Natural killer cell treated with Interleukin-12 subunit alpha and Interleukin-12 subunit beta and Interleukin-15 and Interleukin-18, amount 100 ng/mL, for 72 hours (primary cell): ENCODE measurements around the gene ABHD13. TPM values are rescaled to one million over a fixed set of nuclear protein-coding genes. Genes with fewer than 3 reads are reported as not detected.
"Not testable (repeated sequence)": the region's sequence is repeated elsewhere in the genome, so short reads cannot be mapped to it uniquely, and the experiment has no call there.

Source experiments
- ATAC-seq, 2 donors: fragments of 150-1000 bp; cut with Tn5 transposase in 1 of 2; sonication (Bioruptor Pico), chemical (Tn5 transposase) in 1 of 2; 2 replicates each; pipeline ENCODE4 v1.10.0; 2021
- DNase-seq: peaks from one replicate; pipeline ENCODE4 v3.0.0; 2022; ENCODE audit warnings: low spot score
- H3K27ac Mint-ChIP-seq, 2 donors: 1 replicate in 1 of 2; 2 replicates in 1 of 2; pipeline ENCODE4 v1.8.0; 2022; ENCODE audit warnings: mixed read lengths in 2 of 2, mild to moderate bottlenecking in 1 of 2, moderate library complexity in 1 of 2
- H3K27me3 Mint-ChIP-seq, 2 donors: 1 replicate in 1 of 2; 2 replicates in 1 of 2; pipeline ENCODE4 v1.8.0; 2022; ENCODE audit warnings: mixed read lengths in 2 of 2
- H3K36me3 Mint-ChIP-seq: one replicate; pipeline ENCODE4 v1.8.0; 2022; ENCODE audit warnings: mixed read lengths
- H3K4me1 Mint-ChIP-seq, 2 donors: 1 replicate in 1 of 2; 2 replicates in 1 of 2; pipeline ENCODE4 v1.8.0; 2022; ENCODE audit warnings: low read depth in 2 of 2, mixed read lengths in 2 of 2, mild to moderate bottlenecking in 1 of 2
- H3K4me3 Mint-ChIP-seq: one replicate; pipeline ENCODE4 v1.8.0; 2022; ENCODE audit warnings: mixed read lengths
- H3K9me3 Mint-ChIP-seq: 2 replicates; pipeline ENCODE4 v1.8.0; 2022; ENCODE audit warnings: mixed read lengths
- total RNA-seq, 2 donors: library from RNA; stranded (reverse); gene quantifications; one replicate each; pipeline ENCODE4 v1.2.3, GENCODE V29; 2022

ABHD13 gene
- total RNA-seq, 2 donors from 2014 or later, result 6.5 to 9.9 TPM

GRCh38 chr13:108210551-108210950 lies 7.6 kb upstream of the ABHD13 start:
- H3K9me3 Mint-ChIP-seq, result peaks cover 6% of the 10 kb centered on the region
- no peak for DNase-seq

DNA sequence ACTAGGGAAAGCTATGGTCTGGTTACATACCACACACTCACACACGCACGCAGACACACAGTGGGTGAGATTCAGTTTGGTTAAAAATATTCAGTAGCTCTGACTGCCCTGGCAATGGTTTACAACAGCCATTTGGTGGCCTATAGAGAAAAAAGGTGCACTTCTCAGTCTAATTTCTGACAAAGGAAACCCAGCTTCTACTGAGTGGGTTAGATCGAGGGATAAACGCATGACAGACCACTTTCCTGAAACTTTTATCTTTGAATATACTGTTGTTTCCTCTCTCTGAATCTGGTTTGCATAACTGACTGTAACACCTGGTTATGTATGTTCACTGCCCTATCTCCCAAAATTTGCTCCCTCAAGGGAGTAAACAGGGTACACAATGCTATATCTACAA lies 5.3 kb upstream of the ABHD13 start:
- H3K27ac Mint-ChIP-seq, result peak overlapping the region in 1 of 2 donors; percentile 58
- H3K27me3 Mint-ChIP-seq, result no peaks in the 10 kb centered on the region
- H3K4me1 Mint-ChIP-seq, result peaks cover 21 to 29% of the 10 kb centered on the region in 2 donors
- peaks cover 5% of the 10 kb centered on the region for H3K9me3 Mint-ChIP-seq
- H3K36me3 Mint-ChIP-seq, result peaks cover 41% of the 10 kb centered on the region
- DNase-seq (no peak), ATAC-seq (no peak)
- peak overlapping the region; percentile 34 for H3K4me3 Mint-ChIP-seq

More at GRCh38 chr13:108210551-108210950, 7.6 kb upstream of the ABHD13 start:
- ATAC-seq, result no peak
- Mint-ChIP-seq H3K36me3 (peaks cover 48% of the 10 kb centered on the region), H3K4me3 (no peak overlapping the region), H3K27ac (no peak overlapping the region), H3K27me3 (no peaks in the 10 kb centered on the region), H3K4me1 (peaks cover 15 to 31% of the 10 kb centered on the region in 2 donors)

- peak overlapping the region; percentile 93 for H3K4me3 Mint-ChIP-seq
- no peaks in the 10 kb centered on the region for H3K9me3 Mint-ChIP-seq
- DNase-seq (no peak), ATAC-seq (no peak)
- no peaks in the 10 kb centered on the region for H3K27me3 Mint-ChIP-seq
- peaks cover 21 to 31% of the 10 kb centered on the region in 2 donors for H3K4me1 Mint-ChIP-seq
- H3K36me3 Mint-ChIP-seq, result peaks cover 33% of the 10 kb centered on the region
- peak overlapping the region; percentile 77 to 97 for H3K27ac Mint-ChIP-seq
Measured at GRCh38 chr13:108213946-108214345, 4.2 kb upstream of the ABHD13 start.

- peak overlapping the region; percentile 93 for H3K4me3 Mint-ChIP-seq
- no peaks in the 10 kb centered on the region for H3K9me3 Mint-ChIP-seq
- no peak for ATAC-seq
- peaks cover 26% of the 10 kb centered on the region for H3K36me3 Mint-ChIP-seq
- peaks cover 26 to 37% of the 10 kb centered on the region in 2 donors for H3K4me1 Mint-ChIP-seq
- peak overlapping the region; percentile 77 to 97 for H3K27ac Mint-ChIP-seq
- H3K27me3 Mint-ChIP-seq, result no peaks in the 10 kb centered on the region
- no peak for DNase-seq
Measured at GRCh38 chr13:108214441-108215271, 3.5 kb upstream of the ABHD13 start.

DNA sequence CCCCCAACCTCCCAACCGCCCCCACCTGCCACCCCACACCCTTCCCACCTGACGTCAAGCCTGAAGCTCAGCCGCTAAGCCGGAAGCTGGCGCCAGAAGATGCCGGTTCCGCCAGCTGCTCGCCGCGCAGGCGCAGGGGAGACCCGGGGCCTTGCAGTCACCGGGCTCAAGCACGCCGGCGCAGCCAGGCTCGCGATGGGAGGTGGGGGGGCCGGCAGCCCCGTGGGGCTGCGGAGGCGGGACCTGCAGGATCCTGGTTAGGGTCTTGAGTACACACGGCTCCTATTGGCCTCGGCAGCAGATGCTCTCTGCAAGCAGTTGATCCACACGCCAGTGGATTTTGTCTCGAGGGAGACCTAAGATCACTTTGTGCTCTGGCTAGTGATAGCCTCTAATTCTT lies 2.8 kb upstream of the ABHD13 start, which contains the start of gene LIG4:
Gene LIG4 (minus strand): TSS at position 101 of the 400 bp plus-strand sequence. CDS start 4,268 bp downstream, outside the sequence.
- Mint-ChIP-seq H3K27ac (peak within 1 kb of the TSS; percentile 95 to 97), H3K4me3 (peak within 1 kb of the TSS; percentile 93), H3K4me1 (peaks cover 34 to 38% of the 10 kb centered on the region in 2 donors), H3K36me3 (peaks cover 19% of the 10 kb centered on the region), H3K9me3 (no peaks in the 10 kb centered on the region), H3K27me3 (no peaks in the 10 kb centered on the region)
- DNase-seq (peak; percentile 95), ATAC-seq (peak; percentile 83 to 87)

GRCh38 chr13:108217307-108218043 lies 717 bp upstream of the ABHD13 start:
- H3K9me3 Mint-ChIP-seq, DNase-seq, H3K36me3 Mint-ChIP-seq, H3K27me3 Mint-ChIP-seq, ATAC-seq: not testable (repeated sequence)
- Mint-ChIP-seq H3K27ac (peak overlapping the region; percentile 95 to 97), H3K4me3 (peak overlapping the region; percentile 93), H3K4me1 (peaks cover 34 to 38% of the 10 kb centered on the region in 2 donors)

GRCh38 chr13:108220041-108220440 lies 1.8 kb downstream of the ABHD13 start:
- no peaks in the 10 kb centered on the region for H3K36me3 Mint-ChIP-seq
- H3K27me3 Mint-ChIP-seq, result no peaks in the 10 kb centered on the region
- H3K27ac Mint-ChIP-seq, result peak overlapping the region; percentile 95 to 97
- H3K9me3 Mint-ChIP-seq, result no peaks in the 10 kb centered on the region
- no peak for ATAC-seq
- DNase-seq, result no peak
- peak overlapping the region; percentile 93 for H3K4me3 Mint-ChIP-seq
- peaks cover 28 to 39% of the 10 kb centered on the region in 2 donors for H3K4me1 Mint-ChIP-seq

DNA sequence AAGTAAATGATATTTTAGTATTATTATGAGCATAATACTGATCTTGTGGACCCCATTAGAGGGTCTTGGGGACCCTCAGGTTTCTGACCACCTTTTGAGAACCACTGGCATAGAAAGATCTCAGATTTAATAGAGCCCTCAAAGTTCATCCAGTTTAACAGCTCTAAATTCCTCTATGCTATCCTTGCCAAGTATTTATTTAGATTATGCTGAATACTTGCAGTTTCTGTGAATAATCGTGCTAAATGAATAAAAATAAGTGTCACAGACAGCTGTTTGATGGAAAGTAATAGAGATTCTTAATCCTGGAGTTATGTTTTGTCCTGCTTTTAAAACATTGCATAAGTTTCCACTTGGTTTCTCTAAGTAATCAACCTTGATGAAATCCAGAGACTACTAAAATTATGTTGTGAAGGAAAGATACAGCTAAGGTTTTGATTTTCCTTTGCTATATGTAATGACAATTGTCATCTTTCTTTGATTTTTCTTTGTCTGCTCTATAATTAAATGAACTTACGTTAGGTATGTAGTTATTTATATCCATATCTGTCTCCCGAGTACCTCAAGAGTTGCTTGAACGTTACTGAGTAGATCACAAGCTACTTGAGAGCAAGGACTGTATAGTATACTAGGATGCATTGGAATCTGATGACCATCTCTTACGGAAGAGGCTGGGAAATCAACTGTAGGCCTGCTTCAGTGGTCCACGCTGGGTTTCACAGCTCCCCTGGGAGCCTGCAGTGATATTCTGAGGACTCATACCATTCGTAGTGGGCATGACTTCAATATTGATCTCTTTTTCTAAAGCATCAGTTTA lies 5.7 kb downstream of the ABHD13 start:
- Mint-ChIP-seq H3K9me3 (no peaks in the 10 kb centered on the region), H3K4me1 (peaks cover 42 to 50% of the 10 kb centered on the region in 2 donors), H3K36me3 (no peaks in the 10 kb centered on the region), H3K27ac (no peak overlapping the region), H3K4me3 (no peak overlapping the region), H3K27me3 (no peaks in the 10 kb centered on the region)
- DNase-seq, result no peak
- no peak for ATAC-seq

GRCh38 chr13:108225440-108225839 lies 7.2 kb downstream of the ABHD13 start:
- Mint-ChIP-seq H3K9me3 (no peaks in the 10 kb centered on the region), H3K27ac (no peak overlapping the region), H3K4me1 (peaks cover 29 to 37% of the 10 kb centered on the region in 2 donors), H3K36me3 (no peaks in the 10 kb centered on the region), H3K4me3 (peak overlapping the region; percentile 19), H3K27me3 (no peaks in the 10 kb centered on the region)
- ATAC-seq (peak in 1 of 2 donors; percentile 73), DNase-seq (no peak)

- DNase-seq, result no peak
Measured at GRCh38 chr13:108226184-108226583, 8.0 kb downstream of the ABHD13 start.

DNA sequence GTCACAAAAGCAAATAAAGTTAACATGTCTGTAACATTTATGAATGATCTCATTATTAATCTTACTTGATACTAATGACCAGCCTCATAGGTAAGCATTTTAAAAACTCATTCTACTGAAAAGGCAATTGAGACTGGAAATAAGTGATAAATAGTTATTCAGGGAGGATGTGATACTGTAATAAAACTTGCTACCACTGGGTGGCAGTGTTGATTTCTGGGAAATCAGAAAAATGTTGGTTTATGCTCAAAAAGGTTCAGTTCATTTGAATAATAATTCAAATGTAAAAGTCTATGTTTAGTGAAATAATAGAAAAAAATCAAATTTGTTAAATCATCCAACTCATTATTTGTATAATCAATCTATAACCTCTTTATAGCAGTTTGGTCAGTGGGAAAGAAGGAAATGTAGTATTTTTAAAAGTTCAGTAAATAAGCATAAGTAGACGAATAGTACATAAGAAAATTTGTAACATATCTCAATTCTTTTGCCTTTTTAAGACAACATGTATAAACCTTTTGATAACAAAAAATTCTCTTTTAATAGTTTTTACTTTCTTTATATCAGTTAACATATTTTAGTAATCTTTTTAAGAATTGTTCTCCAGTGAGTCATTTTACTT lies 9.6 kb downstream of the ABHD13 start:
- peaks cover 29 to 32% of the 10 kb centered on the region in 2 donors for H3K4me1 Mint-ChIP-seq
- H3K4me3 Mint-ChIP-seq, result no peak overlapping the region
- DNase-seq, result no peak
- ATAC-seq, result no peak
- no peaks in the 10 kb centered on the region for H3K27me3 Mint-ChIP-seq
- H3K36me3 Mint-ChIP-seq, result no peaks in the 10 kb centered on the region
- H3K9me3 Mint-ChIP-seq, result no peaks in the 10 kb centered on the region
- no peak overlapping the region for H3K27ac Mint-ChIP-seq

More at GRCh38 chr13:108226184-108226583, 8.0 kb downstream of the ABHD13 start:
- H3K9me3 Mint-ChIP-seq, result no peaks in the 10 kb centered on the region
- peak in 1 of 2 donors; percentile 36 for ATAC-seq
- peak overlapping the region; percentile 19 for H3K4me3 Mint-ChIP-seq
- H3K27me3 Mint-ChIP-seq, result no peaks in the 10 kb centered on the region
- H3K27ac Mint-ChIP-seq, result peak overlapping the region in 1 of 2 donors; percentile 34
- no peaks in the 10 kb centered on the region for H3K36me3 Mint-ChIP-seq
- H3K4me1 Mint-ChIP-seq, result peaks cover 29 to 32% of the 10 kb centered on the region in 2 donors

- Mint-ChIP-seq H3K27me3 (no peaks in the 10 kb centered on the region), H3K4me1 (peaks cover 16 to 22% of the 10 kb centered on the region in 2 donors), H3K9me3 (no peaks in the 10 kb centered on the region), H3K36me3 (no peaks in the 10 kb centered on the region), H3K27ac (no peak overlapping the region), H3K4me3 (no peak overlapping the region)
- no peak for DNase-seq
- no peak for ATAC-seq
Measured at GRCh38 chr13:108230377-108230776, 12.2 kb downstream of the ABHD13 start.

- no peak for ATAC-seq
- Mint-ChIP-seq H3K36me3 (peaks cover 27% of the 10 kb centered on the region), H3K27ac (no peak overlapping the region), H3K9me3 (peaks cover 15% of the 10 kb centered on the region), H3K4me3 (no peak overlapping the region), H3K27me3 (no peaks in the 10 kb centered on the region), H3K4me1 (peaks cover 0 to 3% of the 10 kb centered on the region in 2 donors)
- DNase-seq, result no peak
Measured at GRCh38 chr13:108249150-108249549, 31.0 kb downstream of the ABHD13 start.
